RWPE2 (cell line): Measurements from ENCODE around the gene IFNG.

Experiments used
- ATAC-seq: fragments of 200-7000 bp; cut with Tn5 transposase; 3 replicates; pipeline ENCODE4 v1.9.1; 2021; ENCODE audit warnings: low read depth
- DNase-seq: peaks from one replicate; pipeline ENCODE4 v3.0.0-alpha.2; 2020; ENCODE audit warnings: low spot score
- H3K27ac ChIP-seq: fragments of 450-650 bp; 2 replicates; pipeline ENCODE4 v1.5.1; 2017; ENCODE audit warnings: mild to moderate bottlenecking; ENCODE audit not compliant: poor library complexity, severe bottlenecking
- H3K27me3 ChIP-seq: fragments of 250-450 bp; sonication (Bioruptor Pico); 2 replicates; pipeline ENCODE4 v1.5.1; 2021; ENCODE audit warnings: mild to moderate bottlenecking, moderate library complexity; ENCODE audit not compliant: insufficient read depth, poor library complexity, severe bottlenecking
- H3K36me3 ChIP-seq: fragments of 250-450 bp; sonication (Bioruptor Pico); 2 replicates; pipeline ENCODE4 v1.5.1; 2020; ENCODE audit warnings: low read depth, mild to moderate bottlenecking, moderate library complexity
- H3K4me1 ChIP-seq: fragments of 250-450 bp; sonication (Bioruptor Pico); 2 replicates; pipeline ENCODE4 v1.5.1; 2021; ENCODE audit warnings: mild to moderate bottlenecking, moderate library complexity; ENCODE audit not compliant: insufficient read depth, poor library complexity, severe bottlenecking
- H3K4me3 ChIP-seq: fragments of 250-450 bp; sonication (Bioruptor Pico); 2 replicates; pipeline ENCODE4 v1.5.1; 2021; ENCODE audit warnings: mild to moderate bottlenecking, moderate library complexity; ENCODE audit not compliant: severe bottlenecking
- H3K9me3 ChIP-seq: fragments of 250-450 bp; sonication (Bioruptor Pico); 2 replicates; pipeline ENCODE4 v1.5.1; 2021; ENCODE audit warnings: mild to moderate bottlenecking, moderate library complexity; ENCODE audit not compliant: severe bottlenecking
- CTCF ChIP-seq: fragments of 450-650 bp; IDR thresholded peaks from one replicate; pipeline ENCODE4 v1.5.1; 2017; ENCODE audit warnings: mild to moderate bottlenecking, moderate library complexity; ENCODE audit not compliant: poor library complexity, severe bottlenecking

Gene IFNG

GRCh38 chr12:68106660-68107059, 52.9 kb downstream of the IFNG start:
- Histone ChIP-seq H3K27ac (no peak overlapping the region), H3K27me3 (no peaks in the 10 kb centered on the region), H3K36me3 (no peaks in the 10 kb centered on the region), H3K4me1 (no peaks in the 10 kb centered on the region), H3K4me3 (no peak overlapping the region), H3K9me3 (no peaks in the 10 kb centered on the region)
- ATAC-seq = no peak
- TF ChIP-seq CTCF = no peak
- DNase-seq = no peak

GRCh38 chr12:68106160-68106559, 53.4 kb downstream of the IFNG start:
- ATAC-seq = 0 out of 3 replicates have a peak, but pooled peaks have one; percentile 14
- H3K9me3 ChIP-seq = no peaks in the 10 kb centered on the region
- H3K4me1 ChIP-seq = no peaks in the 10 kb centered on the region
- no peak overlapping the region for H3K27ac ChIP-seq
- no peak for TF ChIP-seq CTCF
- H3K36me3 ChIP-seq = no peaks in the 10 kb centered on the region
- no peak overlapping the region for H3K4me3 ChIP-seq
- no peaks in the 10 kb centered on the region for H3K27me3 ChIP-seq
- DNase-seq = no peak
